GM13976 (cell line): ENCODE results near the gene SEC23A.

Experiments
- DNase-seq: peaks from one replicate; pipeline ENCODE4 v3.0.0; 2012; ENCODE audit warnings: low spot score
- CTCF ChIP-seq: IDR thresholded peaks from 2 replicates; pipeline ENCODE4 v1.5.1; 2012; ENCODE audit warnings: borderline replicate concordance, mild to moderate bottlenecking; ENCODE audit not compliant: insufficient read depth; ENCODE audit errors: extremely low read depth, missing control alignments, control extremely low read depth
- in situ Hi-C: fragments of 300-500 bp; cut with MboI; formaldehyde crosslinking; loops from one replicate; pipeline ENCODE4 v1.12.0; 2022; ENCODE audit warnings: low sequenced_read_pairs, mixed read lengths, inconsistent platforms; ENCODE audit not compliant: unreplicated experiment

The SEC23A gene

DNA sequence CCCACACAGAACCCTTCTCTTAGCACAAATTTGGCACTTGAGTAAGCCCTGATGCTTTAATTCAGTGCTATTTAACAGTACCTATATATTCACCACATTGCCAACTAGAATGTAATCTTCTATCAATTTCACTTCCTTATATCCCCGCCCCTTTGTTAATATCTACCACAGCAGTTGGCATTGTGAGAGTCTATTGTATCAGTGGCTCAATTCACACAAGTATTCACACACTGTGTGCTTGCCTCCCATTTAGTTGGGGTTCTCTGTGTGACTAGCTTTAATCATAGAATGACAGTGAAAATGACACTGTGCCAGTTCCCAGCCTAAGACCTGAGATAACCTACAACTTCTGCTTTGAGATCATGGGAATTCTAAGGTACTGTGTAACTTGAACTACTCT lies 103.1 kb downstream of the SEC23A start:
- DNase-seq = no peak
- no peak for TF ChIP-seq CTCF
- in situ Hi-C loops = no loop called here

DNA sequence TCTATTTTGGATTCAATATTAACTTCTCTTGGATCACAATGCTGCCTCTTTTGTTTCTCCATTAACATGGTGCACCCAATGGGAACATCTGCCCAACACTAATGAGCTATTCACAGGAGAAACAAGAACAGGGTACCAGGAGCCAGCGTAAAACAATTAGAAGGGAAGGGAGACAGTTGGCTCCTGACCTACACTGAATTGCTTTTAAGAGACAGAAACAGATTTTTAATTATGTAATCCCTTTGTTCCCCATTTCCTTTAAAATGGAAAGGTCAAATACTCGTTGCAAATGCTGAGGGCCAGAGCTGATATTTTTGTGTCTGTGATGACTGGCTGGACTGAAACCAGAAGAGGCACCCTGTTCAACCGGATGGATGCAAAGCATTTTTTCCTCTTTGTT lies 108.3 kb downstream of the SEC23A start:
- no peak for TF ChIP-seq CTCF

DNA sequence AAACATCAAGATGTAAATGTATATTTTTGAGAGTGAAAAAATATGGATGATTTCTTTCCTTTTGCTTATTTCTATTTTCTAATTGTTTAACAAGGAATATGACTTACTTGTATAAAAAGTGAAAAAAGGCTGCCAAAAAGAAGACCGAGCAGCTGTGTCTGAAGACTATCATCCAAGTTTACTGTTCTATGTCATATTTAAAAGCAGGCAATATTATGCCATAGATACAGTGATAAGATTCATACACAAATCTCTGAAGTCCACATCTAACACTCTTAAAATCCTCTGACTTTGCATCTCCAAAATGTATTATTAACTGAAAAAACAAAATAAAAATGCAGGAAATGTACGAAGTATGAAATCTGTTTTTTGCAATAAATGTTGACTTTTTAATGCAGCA lies 109.1 kb downstream of the SEC23A start:
- no peak for TF ChIP-seq CTCF
- in situ Hi-C loops = no loop called here
- no peak for DNase-seq

More for the DNA sequence above, 108.3 kb downstream of the SEC23A start:
- no peak for DNase-seq
- in situ Hi-C loops = no loop called here

DNA sequence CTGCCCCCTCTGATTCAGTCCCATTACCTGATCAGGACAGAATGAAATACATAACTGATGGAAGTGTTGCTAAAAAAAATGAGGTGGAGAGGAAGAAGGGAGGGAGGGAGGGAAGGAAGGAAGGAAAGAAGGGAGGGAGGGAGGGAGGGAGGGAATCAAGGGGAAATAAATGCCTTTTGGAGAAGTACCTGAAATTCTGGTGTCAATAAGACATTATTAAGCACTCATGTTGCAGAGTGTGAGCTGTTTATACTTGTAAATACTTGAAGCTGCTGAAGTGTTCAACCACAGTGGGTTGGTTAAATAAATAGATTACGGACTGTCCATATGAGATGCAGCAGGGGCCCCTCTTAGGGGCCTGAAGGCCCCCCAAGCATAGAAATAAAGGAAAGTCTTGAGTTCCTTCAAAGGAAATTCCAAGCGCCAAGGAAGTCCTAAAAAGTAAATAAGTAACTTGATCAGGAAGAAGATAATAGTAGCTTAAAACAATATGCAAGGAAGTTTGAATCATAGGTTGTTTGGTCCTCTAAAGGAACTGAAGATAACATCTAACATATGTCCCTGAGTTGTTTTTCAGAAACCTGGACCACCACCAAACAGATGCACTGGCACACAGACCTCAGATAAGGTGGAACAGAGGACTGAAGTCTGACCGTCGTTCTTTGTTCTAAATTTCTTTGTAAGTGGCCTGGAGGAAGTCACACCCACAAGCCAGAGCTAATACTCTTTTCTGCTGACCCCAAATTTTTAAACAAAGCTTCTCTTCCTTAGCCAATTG lies 110.8 kb downstream of the SEC23A start:
- no peak for TF ChIP-seq CTCF
- no peak for DNase-seq
- in situ Hi-C loops = no loop called here

DNA sequence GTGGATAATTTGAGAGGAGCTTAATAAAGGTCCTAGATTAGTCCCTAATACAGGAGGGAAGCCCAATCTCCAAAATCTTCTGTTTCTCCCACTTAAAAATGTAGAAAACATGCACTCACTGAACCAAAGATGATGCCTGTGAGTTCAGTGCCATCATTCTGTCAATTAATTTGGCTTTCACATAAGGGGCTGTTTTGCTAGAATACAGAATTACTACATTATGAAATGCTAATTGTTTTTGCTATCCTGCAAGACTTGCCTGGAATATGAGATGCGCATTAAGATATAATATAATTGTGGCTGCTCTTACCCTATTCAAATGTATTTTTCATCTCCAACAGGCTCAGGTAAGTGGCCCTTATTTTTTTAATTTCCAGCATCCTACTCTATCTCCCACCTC lies 111.7 kb downstream of the SEC23A start:
- DNase-seq = no peak
- in situ Hi-C loops = no loop called here
- no peak for TF ChIP-seq CTCF

DNA sequence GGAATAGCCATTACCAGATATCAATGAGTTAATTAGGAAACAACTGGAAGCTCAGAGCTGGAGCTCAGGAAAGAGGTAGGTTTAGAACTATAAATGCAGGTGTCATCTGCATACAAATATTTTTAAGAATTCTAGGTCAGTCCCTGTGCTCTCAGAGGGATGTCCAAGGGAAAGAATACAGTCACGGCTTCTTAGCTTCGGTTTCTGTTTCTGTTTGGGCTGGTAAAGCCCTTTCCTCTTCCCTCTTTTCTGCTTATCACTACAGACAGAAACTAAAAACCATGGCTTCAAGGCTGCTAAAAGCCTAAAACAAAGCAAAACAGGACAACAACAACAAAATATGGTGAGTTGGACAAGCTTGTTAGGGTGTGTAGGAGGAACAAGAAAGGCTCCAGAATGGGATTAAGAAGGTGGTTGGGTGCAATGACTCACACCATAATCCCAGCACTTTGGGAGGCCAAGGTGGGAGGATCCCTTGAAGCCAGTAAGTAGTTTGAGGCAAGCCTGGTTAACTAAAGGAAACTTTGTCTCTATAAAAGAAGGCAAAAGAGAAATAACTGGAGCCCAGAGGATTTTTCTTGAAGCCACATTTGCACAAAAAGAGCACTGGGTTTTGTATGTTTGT lies 113.0 kb downstream of the SEC23A start:
- DNase-seq = no peak
- in situ Hi-C loops = no loop called here

More for the DNA sequence above, 113.0 kb downstream of the SEC23A start:
- TF ChIP-seq CTCF = no peak
